A673 (cell line): ENCODE measurements around the gene DNAJB6.

Experiments
- EZH2 ChIP-seq: fragments of 200-600 bp; sonication (generic); IDR thresholded peaks from 2 replicates; pipeline ENCODE4 v1.6.1; 2017; ENCODE audit warnings: borderline replicate concordance, low read depth, mild to moderate bottlenecking, mixed read lengths, antibody characterized with exemption, low read length; ENCODE audit not compliant: poor library complexity, severe bottlenecking
- TF ChIP-seq, protein P1 (sequence below): fragments of 300-800, 200-600 bp; sonication (generic); conservative IDR thresholded peaks from 2 replicates; pipeline ENCODE4 v1.5.1; 2017; ENCODE audit warnings: low read depth, mild to moderate bottlenecking, antibody characterized with exemption, low read length, moderate library complexity, mixed read lengths

DNA sequence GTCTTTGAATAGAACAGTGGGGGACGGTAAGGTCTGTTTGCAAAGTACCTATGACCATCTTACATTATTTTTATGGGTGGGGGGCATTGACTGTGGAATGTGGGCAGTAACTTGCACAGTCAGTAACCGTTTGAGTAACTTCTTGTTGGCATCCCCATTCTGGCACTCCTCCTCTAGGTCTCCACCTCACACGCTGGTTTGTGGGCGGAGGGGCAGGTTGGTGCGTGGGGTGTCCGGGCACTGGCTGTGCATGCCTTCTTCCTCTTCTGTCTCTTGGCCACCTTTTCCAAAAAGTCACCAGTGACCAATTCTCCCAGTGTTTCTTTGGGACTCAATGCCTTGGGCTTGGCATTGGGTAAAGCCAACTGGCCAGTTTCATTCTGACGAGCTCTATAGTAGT is 43.6 kb downstream of the DNAJB6 start:
- TF ChIP-seq, protein P1, sequence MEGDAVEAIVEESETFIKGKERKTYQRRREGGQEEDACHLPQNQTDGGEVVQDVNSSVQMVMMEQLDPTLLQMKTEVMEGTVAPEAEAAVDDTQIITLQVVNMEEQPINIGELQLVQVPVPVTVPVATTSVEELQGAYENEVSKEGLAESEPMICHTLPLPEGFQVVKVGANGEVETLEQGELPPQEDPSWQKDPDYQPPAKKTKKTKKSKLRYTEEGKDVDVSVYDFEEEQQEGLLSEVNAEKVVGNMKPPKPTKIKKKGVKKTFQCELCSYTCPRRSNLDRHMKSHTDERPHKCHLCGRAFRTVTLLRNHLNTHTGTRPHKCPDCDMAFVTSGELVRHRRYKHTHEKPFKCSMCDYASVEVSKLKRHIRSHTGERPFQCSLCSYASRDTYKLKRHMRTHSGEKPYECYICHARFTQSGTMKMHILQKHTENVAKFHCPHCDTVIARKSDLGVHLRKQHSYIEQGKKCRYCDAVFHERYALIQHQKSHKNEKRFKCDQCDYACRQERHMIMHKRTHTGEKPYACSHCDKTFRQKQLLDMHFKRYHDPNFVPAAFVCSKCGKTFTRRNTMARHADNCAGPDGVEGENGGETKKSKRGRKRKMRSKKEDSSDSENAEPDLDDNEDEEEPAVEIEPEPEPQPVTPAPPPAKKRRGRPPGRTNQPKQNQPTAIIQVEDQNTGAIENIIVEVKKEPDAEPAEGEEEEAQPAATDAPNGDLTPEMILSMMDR: no peak
- no peak for TF ChIP-seq EZH2
